ENCODE results near the gene KCNQ1.

KCNQ1 gene

DNA sequence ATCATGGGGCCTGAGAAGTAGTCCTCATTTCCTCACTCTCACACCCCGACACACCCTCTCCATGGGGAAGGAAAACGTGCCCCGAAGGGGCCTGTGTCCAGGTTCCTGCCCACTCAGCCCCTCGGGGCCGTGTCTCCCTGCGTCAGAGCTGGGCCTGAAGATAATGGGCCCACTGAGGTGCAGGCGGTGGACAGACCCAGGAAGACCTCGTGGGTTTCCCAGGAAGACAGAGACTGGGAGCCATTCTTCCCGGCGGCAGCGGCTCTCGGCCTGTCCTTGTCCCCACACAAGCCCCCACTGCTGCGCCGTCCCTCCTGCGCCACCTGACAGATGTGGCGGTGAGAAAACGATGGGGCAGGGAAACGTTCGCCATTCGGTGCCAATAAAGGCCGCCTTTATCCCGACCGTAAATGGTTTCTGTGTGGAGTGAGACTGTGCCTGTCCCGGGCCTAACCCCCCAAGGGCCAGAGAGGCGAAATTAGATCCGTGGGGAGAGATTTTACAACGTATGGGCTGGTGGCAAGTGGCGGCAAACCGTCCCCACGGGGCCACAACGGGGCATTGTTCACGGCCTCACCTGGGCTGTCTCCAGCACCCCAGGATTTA lies 351.8 kb downstream of the KCNQ1 start:
- TF ChIP-seq, protein P1, sequence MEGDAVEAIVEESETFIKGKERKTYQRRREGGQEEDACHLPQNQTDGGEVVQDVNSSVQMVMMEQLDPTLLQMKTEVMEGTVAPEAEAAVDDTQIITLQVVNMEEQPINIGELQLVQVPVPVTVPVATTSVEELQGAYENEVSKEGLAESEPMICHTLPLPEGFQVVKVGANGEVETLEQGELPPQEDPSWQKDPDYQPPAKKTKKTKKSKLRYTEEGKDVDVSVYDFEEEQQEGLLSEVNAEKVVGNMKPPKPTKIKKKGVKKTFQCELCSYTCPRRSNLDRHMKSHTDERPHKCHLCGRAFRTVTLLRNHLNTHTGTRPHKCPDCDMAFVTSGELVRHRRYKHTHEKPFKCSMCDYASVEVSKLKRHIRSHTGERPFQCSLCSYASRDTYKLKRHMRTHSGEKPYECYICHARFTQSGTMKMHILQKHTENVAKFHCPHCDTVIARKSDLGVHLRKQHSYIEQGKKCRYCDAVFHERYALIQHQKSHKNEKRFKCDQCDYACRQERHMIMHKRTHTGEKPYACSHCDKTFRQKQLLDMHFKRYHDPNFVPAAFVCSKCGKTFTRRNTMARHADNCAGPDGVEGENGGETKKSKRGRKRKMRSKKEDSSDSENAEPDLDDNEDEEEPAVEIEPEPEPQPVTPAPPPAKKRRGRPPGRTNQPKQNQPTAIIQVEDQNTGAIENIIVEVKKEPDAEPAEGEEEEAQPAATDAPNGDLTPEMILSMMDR (IDR thresholded peaks at IDR 0.05): no peak

DNA sequence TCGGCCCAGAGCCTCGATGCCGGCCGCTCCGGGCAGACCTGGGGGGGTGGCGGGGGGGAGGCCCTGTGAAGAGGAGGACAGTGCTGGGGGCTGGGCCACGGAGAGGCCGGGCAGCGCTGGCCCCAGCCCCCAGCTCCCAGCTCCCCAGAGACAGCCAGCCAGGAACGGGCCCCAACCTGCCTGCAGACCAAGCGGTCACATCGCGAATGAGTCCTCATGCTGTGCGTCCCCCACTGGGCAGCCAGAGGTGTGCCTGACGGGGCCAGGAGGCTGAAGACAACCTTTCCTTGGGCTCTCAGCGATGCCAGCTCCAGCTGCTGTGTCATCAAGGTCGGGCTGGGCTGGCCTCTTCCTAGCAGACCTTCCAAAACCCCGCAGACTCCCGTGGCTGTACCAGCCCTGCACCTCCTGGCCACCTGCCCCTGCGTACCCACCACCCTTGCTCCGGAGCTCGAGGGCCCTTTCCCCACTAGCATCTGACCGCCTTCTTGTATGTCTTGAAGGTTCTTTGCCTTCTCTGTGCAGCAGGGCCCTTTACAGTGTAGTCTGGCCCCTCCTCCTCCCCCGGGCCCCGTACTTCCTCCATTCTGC lies 352.4 kb downstream of the KCNQ1 start:
- TF ChIP-seq, protein P1 (IDR thresholded peaks at IDR 0.05): no peak

DNA sequence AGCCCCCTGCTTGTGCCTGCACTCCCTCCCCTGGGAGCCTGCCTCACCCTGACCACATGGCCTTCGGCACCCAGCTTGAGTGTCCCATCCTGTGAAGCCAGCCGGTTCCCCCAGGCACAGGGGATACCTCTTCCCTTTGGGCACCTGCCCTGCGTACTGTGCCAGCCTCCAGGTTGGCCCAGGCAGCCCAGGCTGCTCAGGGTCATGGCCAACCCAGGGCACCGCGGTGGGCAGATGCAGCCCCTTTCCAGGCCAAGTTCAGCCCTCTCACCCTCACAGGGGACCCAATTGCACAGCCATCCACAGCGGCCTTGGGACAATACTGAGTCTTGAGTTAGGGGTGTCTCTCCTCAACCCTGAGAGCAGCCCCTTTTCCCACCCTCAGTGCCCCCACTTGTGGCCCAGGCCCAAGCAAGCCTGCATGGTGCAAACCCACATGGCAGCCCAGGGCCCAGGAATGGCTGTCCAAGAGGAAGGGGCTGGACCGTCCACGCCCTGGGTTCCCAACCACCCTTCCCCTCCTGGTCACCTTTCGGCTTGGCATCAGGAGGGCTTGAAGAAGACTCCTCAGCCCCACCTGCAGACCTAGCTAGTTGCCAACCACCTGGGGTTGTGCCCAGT lies 353.0 kb downstream of the KCNQ1 start:
- TF ChIP-seq, protein P1 (IDR thresholded peaks at IDR 0.05): no peak

DNA sequence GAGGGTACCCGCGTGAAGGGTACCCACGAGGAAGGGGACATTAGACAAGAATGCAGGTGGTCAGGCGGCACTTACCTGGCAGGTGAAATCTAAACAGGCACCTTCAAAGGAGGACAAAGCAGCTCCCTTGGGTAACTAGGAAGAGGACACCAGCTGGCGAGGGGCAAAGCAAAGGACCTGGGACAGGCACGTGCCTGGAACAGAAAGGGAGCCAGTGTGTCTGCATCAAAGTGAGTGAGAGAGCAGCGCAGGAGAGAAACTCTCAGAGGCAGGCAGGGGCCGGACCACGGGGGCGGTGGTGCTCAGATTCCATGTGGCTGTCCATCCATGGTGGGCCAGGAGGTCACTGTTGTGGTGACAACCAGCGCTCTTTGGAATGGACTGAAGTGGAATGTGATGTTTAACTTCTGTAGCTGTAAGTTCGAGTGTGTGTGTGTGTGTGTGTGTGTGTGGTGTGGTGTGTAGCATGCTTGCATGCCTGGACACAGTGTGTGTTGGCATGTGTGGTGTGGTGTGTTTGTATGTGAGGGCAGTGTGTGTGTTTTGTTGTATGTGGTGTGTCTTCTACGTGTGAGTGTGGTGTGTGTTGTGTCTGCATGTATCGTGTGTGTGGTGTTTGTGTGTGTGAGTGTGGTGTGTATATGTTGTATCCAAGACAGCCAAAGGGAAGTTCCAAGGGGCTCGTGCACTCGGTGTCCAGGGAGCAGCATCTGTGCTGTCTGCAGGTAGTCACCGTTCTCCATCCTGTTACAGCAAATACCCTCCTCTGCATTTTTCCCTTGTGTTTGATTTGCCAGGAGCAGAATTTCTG lies 354.3 kb downstream of the KCNQ1 start:
- TF ChIP-seq, protein P1 (IDR thresholded peaks at IDR 0.05): no peak

DNA sequence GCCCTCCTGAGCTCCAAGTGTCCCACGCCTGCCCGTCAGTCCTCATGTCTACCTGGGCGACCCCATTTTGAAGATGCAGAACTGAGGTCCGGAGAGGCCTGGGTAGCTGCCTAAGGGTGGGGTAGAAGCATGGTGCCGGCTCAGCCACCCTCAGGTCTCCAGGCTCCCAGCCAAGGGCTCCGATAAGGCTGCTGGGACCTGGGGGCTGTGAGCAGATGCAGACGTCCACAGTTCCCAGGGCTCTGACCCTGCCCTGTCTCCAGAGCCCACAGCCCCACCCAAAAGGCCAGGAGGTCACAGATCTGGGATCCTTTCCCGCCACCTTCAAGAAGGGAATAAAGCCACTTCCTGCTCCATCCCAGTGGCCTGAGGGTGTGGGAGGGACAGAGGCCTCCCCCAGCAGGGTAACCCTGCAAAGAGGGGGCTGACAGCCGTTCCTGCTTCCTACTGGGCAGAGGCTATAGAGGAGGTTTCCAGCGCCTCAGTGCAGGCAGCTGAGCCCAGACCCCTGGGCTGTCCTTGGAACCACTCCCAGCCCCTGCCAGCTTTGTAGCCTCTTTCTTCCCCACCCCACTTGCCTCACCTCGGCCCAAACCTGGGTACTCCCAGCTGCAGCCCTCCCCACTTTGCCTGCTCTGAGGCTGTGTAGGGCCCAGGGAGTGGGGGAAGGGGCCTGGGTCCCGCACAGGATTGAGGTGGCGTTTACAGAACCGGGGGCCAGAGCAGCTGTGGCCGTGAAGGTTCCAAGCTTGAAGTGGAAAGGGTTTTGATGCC lies 355.3 kb downstream of the KCNQ1 start:
- TF ChIP-seq, protein P1 (IDR thresholded peaks at IDR 0.05): no peak

DNA sequence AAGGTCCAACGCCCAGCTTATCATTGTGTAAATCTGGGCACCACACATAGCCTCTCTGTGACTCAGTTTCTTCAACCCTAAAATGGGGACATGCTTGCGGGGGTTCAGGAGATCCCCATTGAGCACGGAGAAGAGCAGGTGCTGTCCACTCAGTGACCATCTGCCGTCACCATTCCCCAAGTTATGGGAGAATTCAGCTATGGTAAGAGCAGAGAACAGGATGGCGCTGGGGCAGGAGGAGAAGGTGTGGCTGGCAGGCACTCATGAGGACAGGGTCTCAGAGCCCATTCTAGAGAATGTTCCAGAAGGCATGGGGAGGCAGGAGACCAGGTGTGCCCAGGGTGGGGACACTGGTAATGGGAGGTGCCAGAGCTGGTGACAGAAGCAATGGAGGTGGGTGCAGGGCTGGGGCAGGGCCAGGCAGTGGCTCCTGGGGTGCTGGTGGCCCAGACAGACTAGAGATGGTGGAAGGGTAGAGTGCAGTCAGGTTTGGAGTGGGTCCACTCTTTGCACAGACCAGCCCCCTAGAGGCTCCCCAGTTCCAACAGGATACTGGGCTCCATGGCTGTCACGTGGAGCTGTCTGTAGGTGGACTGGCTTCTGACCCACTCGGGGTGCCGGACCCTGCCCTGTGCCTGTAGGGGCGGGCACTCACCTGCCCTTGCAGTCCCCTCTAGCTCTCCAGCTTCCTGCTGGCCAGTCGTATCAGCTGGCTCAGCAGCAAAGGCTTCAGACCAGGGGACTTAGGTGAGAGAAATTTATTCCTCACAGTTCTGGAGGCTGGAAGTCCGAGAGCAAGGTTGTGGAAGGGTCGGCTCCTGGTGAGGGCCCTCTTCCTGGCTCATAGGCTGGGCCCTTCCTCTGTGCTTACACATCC lies 356.1 kb downstream of the KCNQ1 start:
- TF ChIP-seq, protein P1 (IDR thresholded peaks at IDR 0.05): no peak
